ENCODE results near the gene SLC26A9.

Gene SLC26A9

GRCh38 chr1:205973377-205974232, 30.3 kb upstream of the SLC26A9 start:
- no peak for DNase-seq

GRCh38 chr1:205972491-205973168, 29.4 kb upstream of the SLC26A9 start:
- no peak for DNase-seq

- no peak for DNase-seq
Measured at GRCh38 chr1:205972081-205972480, 28.8 kb upstream of the SLC26A9 start.

- no peak for DNase-seq
Measured at GRCh38 chr1:205971082-205971481, 27.8 kb upstream of the SLC26A9 start.

- DNase-seq: no peak
Measured at GRCh38 chr1:205970486-205970885, 27.2 kb upstream of the SLC26A9 start.

GRCh38 chr1:205969229-205969628, 26.0 kb upstream of the SLC26A9 start:
- DNase-seq: no peak

GRCh38 chr1:205967554-205968335, 24.5 kb upstream of the SLC26A9 start:
- DNase-seq: no peak

GRCh38 chr1:205965036-205965884, 22.0 kb upstream of the SLC26A9 start:
- no peak for DNase-seq

GRCh38 chr1:205963352-205964155, 20.3 kb upstream of the SLC26A9 start:
- DNase-seq: no peak

- DNase-seq: no peak
Measured at GRCh38 chr1:205962821-205963221, 19.6 kb upstream of the SLC26A9 start.

GRCh38 chr1:205961991-205962820, 18.9 kb upstream of the SLC26A9 start:
- DNase-seq: no peak

GRCh38 chr1:205961405-205961804, 18.1 kb upstream of the SLC26A9 start:
- DNase-seq: peak; percentile 19

- no peak for DNase-seq
Measured at GRCh38 chr1:205959789-205960188, 16.5 kb upstream of the SLC26A9 start.

GRCh38 chr1:205955499-205955898, 12.2 kb upstream of the SLC26A9 start:
- DNase-seq: no peak

- no peak for DNase-seq
Measured at GRCh38 chr1:205954819-205955404, 11.7 kb upstream of the SLC26A9 start.

GRCh38 chr1:205951746-205952145, 8.5 kb upstream of the SLC26A9 start:
- no peak for DNase-seq

- no peak for DNase-seq
Measured at GRCh38 chr1:205950826-205951549, 7.7 kb upstream of the SLC26A9 start.

- peak; percentile 76 for DNase-seq
Measured at GRCh38 chr1:205950280-205950679, 7.0 kb upstream of the SLC26A9 start.

GRCh38 chr1:205949753-205950152, 6.5 kb upstream of the SLC26A9 start:
- no peak for DNase-seq

GRCh38 chr1:205948886-205949285, 5.6 kb upstream of the SLC26A9 start:
- no peak for DNase-seq
